Skeletal muscle tissue (tissue), 4 donors: ENCODE measurements around the gene ATP2C1. TPM values are rescaled to one million over a fixed set of nuclear protein-coding genes. Genes with fewer than 3 reads are reported as not detected.

Source experiments
- H3K27ac ChIP-seq: one replicate; pipeline ENCODE4 v1.7.0; 2013; ENCODE audit warnings: mild to moderate bottlenecking, low read depth, low read length, inconsistent platforms
- H3K27me3 ChIP-seq, 3 donors: one replicate each; pipeline ENCODE4 v1.7.0; 2013; ENCODE audit warnings: low read length in 3 of 3; ENCODE audit not compliant: control insufficient read depth in 3 of 3, insufficient read depth in 3 of 3
- H3K36me3 ChIP-seq, 3 donors: one replicate each; pipeline ENCODE4 v1.7.0; 2013; ENCODE audit warnings: low read length in 3 of 3; ENCODE audit not compliant: control insufficient read depth in 3 of 3, insufficient read depth in 3 of 3
- H3K4me1 ChIP-seq, 3 donors: one replicate each; pipeline ENCODE4 v1.7.0; 2013; ENCODE audit warnings: low read length in 3 of 3, mild to moderate bottlenecking in 3 of 3; ENCODE audit not compliant: control insufficient read depth in 3 of 3, insufficient read depth in 3 of 3
- H3K4me3 ChIP-seq, 3 donors: one replicate each; pipeline ENCODE4 v1.7.0; 2013; ENCODE audit warnings: low read length in 3 of 3
- H3K9ac ChIP-seq, 3 donors: one replicate each; pipeline ENCODE4 v1.7.0; 2013; ENCODE audit warnings: low read length in 3 of 3, mild to moderate bottlenecking in 3 of 3, moderate library complexity in 2 of 3, low read depth in 1 of 3
- H3K9me3 ChIP-seq, 3 donors: one replicate each; pipeline ENCODE4 v1.7.0; 2013; ENCODE audit warnings: low read length in 3 of 3; ENCODE audit not compliant: control insufficient read depth in 3 of 3
- total RNA-seq: library from RNA; depleted of rRNA; stranded (reverse); fragments of >200 nt; gene quantifications from one replicate; pipeline ENCODE4 v1.2.3, GENCODE V29; 2014
- donor health status: Osteomylitis.

ATP2C1 gene
- total RNA-seq = 106 TPM

- no peaks in the 10 kb centered on the region for H3K9me3 ChIP-seq
- no peaks in the 10 kb centered on the region for H3K27me3 ChIP-seq
- H3K9ac ChIP-seq = peak within 1 kb of the TSS; percentile 96 to 99 (median 99)
- peaks cover 6 to 13% (median 12%) of the 10 kb centered on the region in 3 donors for H3K4me1 ChIP-seq
- H3K4me3 ChIP-seq = peak within 1 kb of the TSS; percentile 94 to 99 (median 95)
- H3K36me3 ChIP-seq = no peaks in the 10 kb centered on the region
- peak within 1 kb of the TSS; percentile 98 for H3K27ac ChIP-seq
Measured at GRCh38 chr3:130893376-130894129, at the start of gene ATP2C1. ATP2C1 (plus strand) TSS chr3:130894084; CDS start chr3:130894770, 686 bp downstream.

GRCh38 chr3:130844462-130844861 is 49.4 kb upstream of the ATP2C1 start:
- H3K9ac ChIP-seq = no peak overlapping the region
- peaks cover 24 to 41% (median 30%) of the 10 kb centered on the region in 3 donors for H3K4me1 ChIP-seq
- H3K36me3 ChIP-seq = no peaks in the 10 kb centered on the region
- peak overlapping the region; percentile 68 for H3K27ac ChIP-seq
- H3K9me3 ChIP-seq = no peaks in the 10 kb centered on the region
- no peaks in the 10 kb centered on the region for H3K27me3 ChIP-seq
- no peak overlapping the region for H3K4me3 ChIP-seq

GRCh38 chr3:130846181-130846580 is 47.7 kb upstream of the ATP2C1 start:
- Histone ChIP-seq H3K4me3 (no peak overlapping the region), H3K9me3 (no peaks in the 10 kb centered on the region), H3K27ac (no peak overlapping the region), H3K36me3 (no peaks in the 10 kb centered on the region), H3K9ac (no peak overlapping the region), H3K27me3 (no peaks in the 10 kb centered on the region), H3K4me1 (peaks cover 22 to 34% (median 23%) of the 10 kb centered on the region in 3 donors)

GRCh38 chr3:130849091-130849552 is 44.8 kb upstream of the ATP2C1 start:
- Histone ChIP-seq H3K36me3 (no peaks in the 10 kb centered on the region), H3K9ac (peak overlapping the region; percentile 23 to 62 (median 58)), H3K9me3 (no peaks in the 10 kb centered on the region), H3K27ac (peak overlapping the region; percentile 86), H3K27me3 (no peaks in the 10 kb centered on the region), H3K4me1 (peaks cover 20 to 32% (median 22%) of the 10 kb centered on the region in 3 donors), H3K4me3 (peak overlapping the region in 2 of 3 donors; percentile 30 to 33)

- no peaks in the 10 kb centered on the region for H3K36me3 ChIP-seq
- H3K27me3 ChIP-seq = no peaks in the 10 kb centered on the region
- H3K4me1 ChIP-seq = peaks cover 27 to 36% (median 28%) of the 10 kb centered on the region in 3 donors
- H3K4me3 ChIP-seq = peak overlapping the region; percentile 60 to 75 (median 73)
- peak overlapping the region; percentile 73 to 81 (median 79) for H3K9ac ChIP-seq
- H3K9me3 ChIP-seq = no peaks in the 10 kb centered on the region
- H3K27ac ChIP-seq = peak overlapping the region; percentile 86
Measured at GRCh38 chr3:130850044-130850797, 43.7 kb upstream of the ATP2C1 start.

- Histone ChIP-seq H3K9ac (peak overlapping the region; percentile 73 to 81 (median 79)), H3K27ac (peak overlapping the region; percentile 86), H3K9me3 (no peaks in the 10 kb centered on the region), H3K4me1 (peaks cover 28 to 41% (median 29%) of the 10 kb centered on the region in 3 donors), H3K27me3 (no peaks in the 10 kb centered on the region), H3K4me3 (peak overlapping the region; percentile 60 to 75 (median 73)), H3K36me3 (no peaks in the 10 kb centered on the region)
Measured at GRCh38 chr3:130850843-130851242, 43.0 kb upstream of the ATP2C1 start.

- peak overlapping the region; percentile 60 to 75 (median 73) for H3K4me3 ChIP-seq
- H3K27me3 ChIP-seq = no peaks in the 10 kb centered on the region
- H3K36me3 ChIP-seq = no peaks in the 10 kb centered on the region
- H3K4me1 ChIP-seq = peaks cover 28 to 41% (median 29%) of the 10 kb centered on the region in 3 donors
- H3K27ac ChIP-seq = peak overlapping the region; percentile 86
- no peaks in the 10 kb centered on the region for H3K9me3 ChIP-seq
- peak overlapping the region; percentile 73 to 81 (median 79) for H3K9ac ChIP-seq
Measured at GRCh38 chr3:130851277-130851676, 42.6 kb upstream of the ATP2C1 start.

GRCh38 chr3:130853581-130853980 is 40.3 kb upstream of the ATP2C1 start:
- Histone ChIP-seq H3K4me1 (peaks cover 27 to 37% (median 28%) of the 10 kb centered on the region in 3 donors), H3K27me3 (no peaks in the 10 kb centered on the region), H3K9ac (no peak overlapping the region), H3K36me3 (no peaks in the 10 kb centered on the region), H3K27ac (no peak overlapping the region), H3K9me3 (no peaks in the 10 kb centered on the region), H3K4me3 (peak overlapping the region in 1 of 3 donors; percentile 16)

- Histone ChIP-seq H3K9me3 (no peaks in the 10 kb centered on the region), H3K4me1 (peaks cover 19 to 30% (median 20%) of the 10 kb centered on the region in 3 donors), H3K27me3 (no peaks in the 10 kb centered on the region), H3K4me3 (peak overlapping the region in 1 of 3 donors; percentile 18), H3K9ac (no peak overlapping the region), H3K27ac (no peak overlapping the region), H3K36me3 (no peaks in the 10 kb centered on the region)
Measured at GRCh38 chr3:130854208-130854864, 39.5 kb upstream of the ATP2C1 start.
